Measurements from ENCODE around the gene PBX1.
"Not testable (repeated sequence)": the region's sequence is repeated elsewhere in the genome, so short reads cannot be mapped to it uniquely, and the experiment has no call there.

PBX1 gene

GRCh38 chr1:164518692-164519332 lies 40.2 kb upstream of the PBX1 start:
- TF ChIP-seq CTCF (IDR thresholded peaks at IDR 0.05; ENCODE audit: insufficient read depth, missing control alignments), result no peak
- FAIRE-seq (no peak), DNase-seq (ENCODE audit: insufficient read length, low spot score) (no peak)

GRCh38 chr1:164519426-164519825 lies 39.6 kb upstream of the PBX1 start:
- TF ChIP-seq CTCF (IDR thresholded peaks at IDR 0.05; ENCODE audit: insufficient read depth, missing control alignments), result no peak
- FAIRE-seq, result peak; percentile 32

GRCh38 chr1:164524810-164525209 lies 34.2 kb upstream of the PBX1 start:
- TF ChIP-seq CTCF (IDR thresholded peaks at IDR 0.05; ENCODE audit: insufficient read depth, missing control alignments), result no peak
- DNase-seq (ENCODE audit: insufficient read length, low spot score), result no peak

More at GRCh38 chr1:164519426-164519825, 39.6 kb upstream of the PBX1 start:
- no peak for DNase-seq (ENCODE audit: insufficient read length, low spot score)

DNA sequence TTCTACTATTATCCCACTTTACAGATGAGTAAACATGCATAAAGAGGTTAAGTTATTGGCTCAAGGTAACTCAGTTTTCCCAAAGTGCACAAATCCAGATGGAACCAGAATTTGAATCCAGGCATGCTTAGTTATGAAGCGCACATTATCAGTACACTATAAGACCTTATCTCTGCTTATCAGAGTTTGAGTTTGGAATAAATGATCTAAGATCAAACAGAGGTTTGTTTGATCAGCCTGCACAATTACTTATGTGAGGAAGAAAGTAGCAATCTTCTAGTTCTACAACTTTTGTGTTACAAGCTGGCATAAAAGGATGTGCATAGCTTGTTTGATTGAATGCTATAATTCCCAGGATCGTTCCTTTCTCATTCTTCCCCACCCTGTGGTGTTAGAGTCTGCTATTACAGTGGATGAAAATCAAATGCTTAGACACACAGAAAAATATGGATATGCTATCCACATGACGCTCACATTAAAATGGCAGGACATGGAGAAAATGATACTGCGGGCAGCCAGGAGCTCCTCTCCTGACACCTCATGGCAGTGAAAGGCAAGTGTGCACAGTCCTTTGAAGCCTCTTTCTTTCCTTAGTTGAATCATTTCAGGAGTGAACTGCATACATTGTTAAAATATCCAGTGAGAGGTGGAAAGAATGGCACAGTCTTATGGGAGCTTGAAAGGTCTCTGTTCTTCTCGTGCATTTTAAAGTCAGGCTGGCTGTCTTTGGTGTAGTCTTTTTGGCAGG lies 23.9 kb upstream of the PBX1 start:
- FAIRE-seq, result peak; percentile 58
- TF ChIP-seq CTCF (IDR thresholded peaks at IDR 0.05; ENCODE audit: insufficient read depth, missing control alignments), result no peak
- DNase-seq (ENCODE audit: insufficient read length, low spot score), result no peak

More at GRCh38 chr1:164524810-164525209, 34.2 kb upstream of the PBX1 start:
- no peak for FAIRE-seq

- DNase-seq (ENCODE audit: insufficient read length, low spot score); FAIRE-seq: not testable (repeated sequence)
These were observed 6.5 kb upstream of the PBX1 start for GRCh38 chr1:164552463-164552988.

DNA sequence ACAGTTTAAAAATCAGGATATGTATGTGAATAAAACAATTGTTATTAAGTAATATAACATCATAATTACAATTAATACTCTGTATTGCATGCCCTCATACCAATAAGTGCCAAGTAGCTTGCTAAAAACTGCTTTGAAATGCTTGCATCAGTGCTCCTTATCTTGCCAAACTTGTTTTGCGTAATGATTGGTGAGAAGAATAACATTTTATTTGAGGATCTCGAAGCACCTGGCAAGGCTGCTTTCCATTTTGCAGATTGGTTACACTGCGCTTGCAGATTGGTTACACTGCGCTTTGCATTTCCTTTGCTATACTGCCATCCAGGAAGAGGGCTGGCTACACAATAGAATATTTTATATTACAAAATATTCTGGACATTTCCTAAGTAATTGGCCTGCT lies 1.7 kb upstream of the PBX1 start:
- TF ChIP-seq CTCF (IDR thresholded peaks at IDR 0.05; ENCODE audit: insufficient read depth, missing control alignments), result no peak
- DNase-seq (ENCODE audit: insufficient read length, low spot score) (no peak), FAIRE-seq (no peak)

GRCh38 chr1:164559342-164560051 lies 513 bp downstream of the PBX1 start:
- no peak for FAIRE-seq
- no peak for DNase-seq (ENCODE audit: insufficient read length, low spot score)

More at GRCh38 chr1:164559342-164560051, 513 bp downstream of the PBX1 start:
- TF ChIP-seq CTCF (IDR thresholded peaks at IDR 0.05; ENCODE audit: insufficient read depth, missing control alignments), result no peak
